K562 (cell line): ENCODE results near the gene CLDN7. TPM values are rescaled to one million over a fixed set of nuclear protein-coding genes. Genes with fewer than 3 reads are reported as not detected.
A peak's percentile ranks its signal among the peaks of the same experiment; 100 is the strongest.

Experiments used
- CBX8 ChIP-seq: fragments of 200-600 bp; sonication (generic); IDR thresholded peaks from 2 replicates; pipeline ENCODE4 v1.6.1; 2012; ENCODE audit warnings: borderline replicate concordance, mixed run types, low read depth, mild to moderate bottlenecking, moderate library complexity, mixed read lengths, low read length, control low read depth, inconsistent platforms; ENCODE audit not compliant: poor library complexity, severe bottlenecking; ENCODE audit errors: extremely low read depth
- CCAR2 ChIP-seq: fragments of 200-400 bp; formaldehyde crosslinking; IDR thresholded peaks from 2 replicates; pipeline ENCODE4 v1.6.1; 2017; ENCODE audit warnings: mild to moderate bottlenecking, low read depth, low read length
- EP300 ChIP-seq: IDR thresholded peaks from 2 replicates; pipeline ENCODE4 v1.6.1; 2012; ENCODE audit warnings: low read length, improper control_type of control experiment
- ETV5 ChIP-seq: sonication (generic); formaldehyde crosslinking; IDR thresholded peaks from 2 replicates; pipeline ENCODE4 v1.4.0; 2020; ENCODE audit warnings: low read depth, mild to moderate bottlenecking, missing genetic modification reagents
- HMG20B ChIP-seq: fragments of 250-450 bp; sonication (Bioruptor Pico); IDR thresholded peaks from 2 replicates; pipeline ENCODE4 v1.5.0; 2021; ENCODE audit warnings: mild to moderate bottlenecking
- KLF10 ChIP-seq: fragments of 250-450 bp; sonication (Bioruptor Pico); IDR thresholded peaks from 2 replicates; pipeline ENCODE4 v1.6.1; 2021; ENCODE audit warnings: matching md5 sums
- MYNN ChIP-seq, 2 experiments: sonication (generic); formaldehyde crosslinking in 1 of 2; IDR thresholded peaks; 2 replicates each; pipeline versions ENCODE4 v1.5.0 to v1.6.1; 2016 to 2020; ENCODE audit warnings: antibody characterized with exemption in 1 of 2, missing genetic modification reagents in 1 of 2
- POLR2A ChIP-seq: fragments of 450-650 bp; conservative IDR thresholded peaks from 2 replicates; pipeline ENCODE4 v1.6.1; 2016
- ZKSCAN1 ChIP-seq: fragments of 150-350 bp; IDR thresholded peaks from 2 replicates; pipeline ENCODE4 v1.6.1; 2016; ENCODE audit warnings: low read depth, low read length
- ZNF12 ChIP-seq: sonication (generic); formaldehyde crosslinking; IDR thresholded peaks from 2 replicates; pipeline ENCODE4 v1.4.0; 2020; ENCODE audit warnings: mild to moderate bottlenecking, missing genetic modification reagents
- ZNF274 ChIP-seq: IDR thresholded peaks from 2 replicates; pipeline ENCODE4 v1.6.1; 2011; ENCODE audit warnings: low read depth, mild to moderate bottlenecking, low read length, moderate library complexity, borderline replicate concordance
- ZNF830 ChIP-seq: fragments of 250-450 bp; sonication (Bioruptor Pico); IDR thresholded peaks from 2 replicates; pipeline ENCODE4 v1.5.0; 2021; ENCODE audit warnings: mild to moderate bottlenecking
- ZSCAN32 ChIP-seq: fragments of 450-650 bp; formaldehyde crosslinking; IDR thresholded peaks from 2 replicates; pipeline ENCODE4 v1.4.0; 2020; ENCODE audit warnings: mild to moderate bottlenecking, moderate library complexity
- polyA plus RNA-seq, 8 experiments: library from polyadenylated mRNA; depleted of rRNA in 4 of 8; stranded (reverse) in 5 of 8; unstranded in 3 of 8; fragments of >200 nt; fragmentation: Nextera tagmentation in 2 of 8; fragmentation: Illumina TruSeq in 1 of 8; extraction: Ambion mirVana in 2 of 8; extraction: Trizol in 1 of 8; gene quantifications; 2 replicates each; pipeline versions ENCODE4 v1.2.1 to v1.2.3, GENCODE V29; 2011 to 2014; ENCODE audit warnings: inconsistent platforms in 1 of 8, missing spikeins in 1 of 8
- total RNA-seq, 7 experiments: library from RNA; depleted of rRNA in 6 of 7; stranded (reverse); fragments of >200 nt in 6 of 7; fragmentation: Illumina TruSeq in 2 of 7; extraction: Trizol in 2 of 7; gene quantifications; 2 replicates each; pipeline versions ENCODE4 v1.2.1 to v1.2.3, GENCODE V29; 2011 to 2021; ENCODE audit warnings: low replicate concordance in 1 of 7
- TF ChIP-seq, protein P1 (sequence below): fragments of 250-450 bp; sonication (Bioruptor Pico); IDR thresholded peaks from 2 replicates; pipeline ENCODE4 v1.9.0; 2021; ENCODE audit warnings: mild to moderate bottlenecking
- TF ChIP-seq, protein P2 (sequence below): fragments of 250-450 bp; sonication (Bioruptor Pico); IDR thresholded peaks from 2 replicates; pipeline ENCODE4 v1.4.0; 2020; ENCODE audit warnings: mild to moderate bottlenecking
- TF ChIP-seq, protein P3 (sequence below): fragments of 450-650 bp; IDR thresholded peaks from 2 replicates; pipeline ENCODE4 v1.7.1; 2018; ENCODE audit warnings: mild to moderate bottlenecking, low read depth; ENCODE audit not compliant: partially characterized antibody
- TF ChIP-seq, protein P4 (sequence below): sonication (generic); formaldehyde crosslinking; IDR thresholded peaks from 2 replicates; pipeline ENCODE4 v1.8.1; 2023; ENCODE audit warnings: mild to moderate bottlenecking, missing genetic modification reagents
- TF ChIP-seq, protein P5 (sequence below): IDR thresholded peaks from 2 replicates; pipeline ENCODE4 v1.6.1; 2011; ENCODE audit warnings: borderline replicate concordance, low read depth, mild to moderate bottlenecking, moderate library complexity, low read length; ENCODE audit not compliant: insufficient read depth, poor library complexity, severe bottlenecking

The CLDN7 gene
- total and polyA plus RNA-seq, 9 of the 15 experiments (the other 6 are each of a cell fraction or from before 2014, with no cell fraction given), result 2.2 to 14.5 (median 7.6) TPM

DNA sequence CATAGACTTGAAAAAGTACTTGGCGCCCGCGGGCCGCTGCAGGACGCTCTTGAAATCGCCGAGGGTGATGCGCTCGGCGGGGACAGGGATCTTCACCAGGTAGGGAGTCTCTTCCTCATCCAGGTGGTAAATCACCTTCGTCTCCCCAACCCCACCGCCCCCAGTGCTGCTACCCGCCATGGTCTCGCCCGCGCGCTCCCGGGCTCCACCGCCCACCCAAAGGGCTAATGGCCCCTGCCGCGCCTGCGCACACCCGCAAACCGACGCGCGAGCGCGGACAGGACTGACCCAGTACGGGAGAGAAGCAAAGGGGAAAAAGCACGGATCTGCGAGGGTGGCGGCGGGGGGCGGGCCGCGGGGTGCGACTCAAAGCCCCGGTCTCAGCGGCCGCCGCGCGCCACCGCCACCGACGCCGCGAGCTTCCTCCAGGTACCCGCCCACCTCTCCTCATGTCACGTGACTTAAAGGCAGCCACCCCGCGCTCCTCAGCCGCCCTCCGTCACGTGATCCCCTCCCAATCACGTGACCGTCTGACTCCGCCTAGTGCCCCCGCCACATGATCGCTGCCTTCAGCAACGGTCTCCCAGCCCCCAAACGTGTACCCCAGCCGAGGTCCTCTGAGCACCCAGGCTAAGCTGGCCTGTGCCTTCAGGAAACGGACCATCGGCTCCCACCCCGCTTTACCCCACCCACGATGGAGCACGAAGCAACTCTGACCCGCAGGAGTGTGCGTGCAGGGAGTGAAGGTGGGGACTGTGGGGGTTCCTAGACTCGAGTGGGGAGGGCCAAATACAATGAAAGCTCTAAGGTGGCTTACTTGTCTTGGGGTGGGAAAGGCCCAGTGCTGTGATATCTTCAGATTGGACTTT, 28.0 kb downstream of the CLDN7 start, which contains the start of gene DVL2 (continued):
- TF ChIP-seq EP300, result peak; percentile 47; the same call in 1 of the 2 replicates
- TF ChIP-seq, protein P1, sequence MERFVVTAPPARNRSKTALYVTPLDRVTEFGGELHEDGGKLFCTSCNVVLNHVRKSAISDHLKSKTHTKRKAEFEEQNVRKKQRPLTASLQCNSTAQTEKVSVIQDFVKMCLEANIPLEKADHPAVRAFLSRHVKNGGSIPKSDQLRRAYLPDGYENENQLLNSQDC (CRISPR knock-in tag), result no peak
- peak; percentile 91 for TF ChIP-seq MYNN (IDR thresholded peaks at IDR 0.05)
- TF ChIP-seq MYNN (CRISPR knock-in tag; IDR thresholded peaks at IDR 0.05), result no peak
- TF ChIP-seq KLF10 (CRISPR knock-in tag), result peak; percentile 75; the same call in 1 of the 2 replicates
- TF ChIP-seq ZNF274, result no peak
- no peak for TF ChIP-seq HMG20B (CRISPR knock-in tag)
- no peak for TF ChIP-seq ETV5 (CRISPR knock-in tag)
- TF ChIP-seq, protein P2, sequence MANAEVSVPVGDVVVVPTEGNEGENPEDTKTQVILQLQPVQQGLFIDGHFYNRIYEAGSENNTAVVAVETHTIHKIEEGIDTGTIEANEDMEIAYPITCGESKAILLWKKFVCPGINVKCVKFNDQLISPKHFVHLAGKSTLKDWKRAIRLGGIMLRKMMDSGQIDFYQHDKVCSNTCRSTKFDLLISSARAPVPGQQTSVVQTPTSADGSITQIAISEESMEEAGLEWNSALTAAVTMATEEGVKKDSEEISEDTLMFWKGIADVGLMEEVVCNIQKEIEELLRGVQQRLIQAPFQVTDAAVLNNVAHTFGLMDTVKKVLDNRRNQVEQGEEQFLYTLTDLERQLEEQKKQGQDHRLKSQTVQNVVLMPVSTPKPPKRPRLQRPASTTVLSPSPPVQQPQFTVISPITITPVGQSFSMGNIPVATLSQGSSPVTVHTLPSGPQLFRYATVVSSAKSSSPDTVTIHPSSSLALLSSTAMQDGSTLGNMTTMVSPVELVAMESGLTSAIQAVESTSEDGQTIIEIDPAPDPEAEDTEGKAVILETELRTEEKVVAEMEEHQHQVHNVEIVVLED (CRISPR knock-in tag), result peak; percentile 44; the same call in 1 of the 2 replicates
- no peak for TF ChIP-seq CCAR2
- TF ChIP-seq, protein P3, sequence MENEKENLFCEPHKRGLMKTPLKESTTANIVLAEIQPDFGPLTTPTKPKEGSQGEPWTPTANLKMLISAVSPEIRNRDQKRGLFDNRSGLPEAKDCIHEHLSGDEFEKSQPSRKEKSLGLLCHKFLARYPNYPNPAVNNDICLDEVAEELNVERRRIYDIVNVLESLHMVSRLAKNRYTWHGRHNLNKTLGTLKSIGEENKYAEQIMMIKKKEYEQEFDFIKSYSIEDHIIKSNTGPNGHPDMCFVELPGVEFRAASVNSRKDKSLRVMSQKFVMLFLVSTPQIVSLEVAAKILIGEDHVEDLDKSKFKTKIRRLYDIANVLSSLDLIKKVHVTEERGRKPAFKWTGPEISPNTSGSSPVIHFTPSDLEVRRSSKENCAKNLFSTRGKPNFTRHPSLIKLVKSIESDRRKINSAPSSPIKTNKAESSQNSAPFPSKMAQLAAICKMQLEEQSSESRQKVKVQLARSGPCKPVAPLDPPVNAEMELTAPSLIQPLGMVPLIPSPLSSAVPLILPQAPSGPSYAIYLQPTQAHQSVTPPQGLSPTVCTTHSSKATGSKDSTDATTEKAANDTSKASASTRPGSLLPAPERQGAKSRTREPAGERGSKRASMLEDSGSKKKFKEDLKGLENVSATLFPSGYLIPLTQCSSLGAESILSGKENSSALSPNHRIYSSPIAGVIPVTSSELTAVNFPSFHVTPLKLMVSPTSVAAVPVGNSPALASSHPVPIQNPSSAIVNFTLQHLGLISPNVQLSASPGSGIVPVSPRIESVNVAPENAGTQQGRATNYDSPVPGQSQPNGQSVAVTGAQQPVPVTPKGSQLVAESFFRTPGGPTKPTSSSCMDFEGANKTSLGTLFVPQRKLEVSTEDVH, result peak; percentile 35
- no peak; the same call in 1 of the 2 replicates for TF ChIP-seq ZKSCAN1
- TF ChIP-seq ZNF12 (CRISPR knock-in tag), result no peak
- TF ChIP-seq, protein P4, sequence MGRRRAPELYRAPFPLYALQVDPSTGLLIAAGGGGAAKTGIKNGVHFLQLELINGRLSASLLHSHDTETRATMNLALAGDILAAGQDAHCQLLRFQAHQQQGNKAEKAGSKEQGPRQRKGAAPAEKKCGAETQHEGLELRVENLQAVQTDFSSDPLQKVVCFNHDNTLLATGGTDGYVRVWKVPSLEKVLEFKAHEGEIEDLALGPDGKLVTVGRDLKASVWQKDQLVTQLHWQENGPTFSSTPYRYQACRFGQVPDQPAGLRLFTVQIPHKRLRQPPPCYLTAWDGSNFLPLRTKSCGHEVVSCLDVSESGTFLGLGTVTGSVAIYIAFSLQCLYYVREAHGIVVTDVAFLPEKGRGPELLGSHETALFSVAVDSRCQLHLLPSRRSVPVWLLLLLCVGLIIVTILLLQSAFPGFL (CRISPR knock-in tag), result no peak
- TF ChIP-seq POLR2A, result peak; percentile 86
- TF ChIP-seq, protein P5, sequence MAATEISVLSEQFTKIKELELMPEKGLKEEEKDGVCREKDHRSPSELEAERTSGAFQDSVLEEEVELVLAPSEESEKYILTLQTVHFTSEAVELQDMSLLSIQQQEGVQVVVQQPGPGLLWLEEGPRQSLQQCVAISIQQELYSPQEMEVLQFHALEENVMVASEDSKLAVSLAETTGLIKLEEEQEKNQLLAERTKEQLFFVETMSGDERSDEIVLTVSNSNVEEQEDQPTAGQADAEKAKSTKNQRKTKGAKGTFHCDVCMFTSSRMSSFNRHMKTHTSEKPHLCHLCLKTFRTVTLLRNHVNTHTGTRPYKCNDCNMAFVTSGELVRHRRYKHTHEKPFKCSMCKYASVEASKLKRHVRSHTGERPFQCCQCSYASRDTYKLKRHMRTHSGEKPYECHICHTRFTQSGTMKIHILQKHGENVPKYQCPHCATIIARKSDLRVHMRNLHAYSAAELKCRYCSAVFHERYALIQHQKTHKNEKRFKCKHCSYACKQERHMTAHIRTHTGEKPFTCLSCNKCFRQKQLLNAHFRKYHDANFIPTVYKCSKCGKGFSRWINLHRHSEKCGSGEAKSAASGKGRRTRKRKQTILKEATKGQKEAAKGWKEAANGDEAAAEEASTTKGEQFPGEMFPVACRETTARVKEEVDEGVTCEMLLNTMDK, result no peak
- no peak for TF ChIP-seq CBX8
- TF ChIP-seq ZNF830 (CRISPR knock-in tag), result peak; percentile 91; the same call in 1 of the 2 replicates
- TF ChIP-seq ZSCAN32 (CRISPR knock-in tag), result no peak
